Peyer's patch (tissue), 4 donors: ENCODE results near the gene CHST9.
"Not testable (repeated sequence)": the region's sequence is repeated elsewhere in the genome, so short reads cannot be mapped to it uniquely, and the experiment has no call there.

Experiments used
- CTCF ChIP-seq, 6 experiments: fragments of 450-650 bp in 4 of 6; fragments of 200-600 bp in 2 of 6; sonication (generic) in 1 of 6; IDR thresholded peaks; one replicate each; pipeline ENCODE4 v1.5.1; 2017 to 2019; ENCODE audit warnings: antibody characterized with exemption in 6 of 6, mild to moderate bottlenecking in 3 of 6, moderate library complexity in 1 of 6
- POLR2A ChIP-seq, 2 donors: fragments of 450-650 bp; IDR thresholded peaks; one replicate each; pipeline ENCODE4 v1.5.1; 2017; ENCODE audit warnings: antibody characterized with exemption in 2 of 2, mild to moderate bottlenecking in 2 of 2, moderate library complexity in 2 of 2

GRCh38 chr18:27231671-27232070 is 46.6 kb upstream of the CHST9 start:
- not testable (repeated sequence) for TF ChIP-seq CTCF, POLR2A (IDR thresholded peaks at IDR 0.05)
